ENCODE data around the gene NAV2.
A peak's percentile ranks its signal among the peaks of the same experiment; 100 is the strongest.

The NAV2 gene

GRCh38 chr11:19712281-19713195, at the start of gene NAV2:
NAV2 (plus strand) TSS chr11:19712837; CDS start chr11:19713696, 859 bp downstream.
- peak in 1 of 2 donors; percentile 65 for DNase-seq

DNA sequence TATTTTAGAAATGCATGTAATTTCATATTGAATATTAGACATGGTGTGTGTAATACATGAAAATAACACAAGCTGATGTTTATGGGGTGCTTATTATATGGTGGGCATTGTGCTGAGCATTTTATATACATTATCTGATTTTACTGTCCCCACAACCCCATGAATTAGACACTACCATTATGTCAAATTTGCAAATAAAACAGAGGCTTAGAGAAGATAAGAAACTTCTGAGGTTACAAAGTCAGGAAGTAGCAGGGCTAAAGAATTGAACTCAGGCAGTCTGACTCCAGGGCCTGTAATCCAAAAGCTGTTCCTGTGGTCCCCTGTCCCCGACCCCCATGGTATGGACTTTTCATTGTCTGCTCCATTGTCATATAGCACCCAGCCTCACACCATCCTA, 49.4 kb upstream of the NAV2 start:
- DNase-seq = no peak

DNA sequence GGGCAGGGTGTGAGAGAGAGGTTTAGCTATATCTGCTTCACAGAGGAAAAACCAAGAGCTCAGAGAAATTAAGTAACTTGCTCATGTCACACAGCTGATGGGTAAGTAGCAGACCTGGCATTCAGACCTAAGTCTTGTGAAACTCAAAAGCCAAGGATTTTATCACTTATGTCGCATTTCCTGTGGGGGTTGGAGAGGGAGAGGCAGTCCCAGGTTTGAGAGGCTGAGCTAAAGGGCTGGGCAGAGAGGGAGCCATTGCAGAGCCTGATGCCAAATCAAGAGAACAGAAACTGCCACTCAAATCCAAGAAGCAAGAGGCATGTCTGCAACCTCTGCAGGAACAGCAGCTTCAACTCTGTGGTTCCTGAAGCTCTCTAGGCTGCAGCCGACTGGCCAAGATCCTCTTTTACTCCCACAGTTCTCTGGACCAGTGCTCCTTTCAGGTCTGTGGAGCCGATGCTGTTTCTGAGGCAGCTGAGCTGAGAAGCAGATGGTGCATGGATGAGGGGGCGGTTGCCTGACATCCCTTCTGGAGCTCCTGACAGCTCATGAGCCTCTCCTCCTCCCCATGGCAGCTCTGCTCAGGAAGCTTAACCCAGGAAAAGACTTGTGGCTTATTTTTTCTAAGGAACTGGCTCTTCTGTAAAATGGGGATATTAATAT, 47.6 kb upstream of the NAV2 start:
- no peak for DNase-seq

DNA sequence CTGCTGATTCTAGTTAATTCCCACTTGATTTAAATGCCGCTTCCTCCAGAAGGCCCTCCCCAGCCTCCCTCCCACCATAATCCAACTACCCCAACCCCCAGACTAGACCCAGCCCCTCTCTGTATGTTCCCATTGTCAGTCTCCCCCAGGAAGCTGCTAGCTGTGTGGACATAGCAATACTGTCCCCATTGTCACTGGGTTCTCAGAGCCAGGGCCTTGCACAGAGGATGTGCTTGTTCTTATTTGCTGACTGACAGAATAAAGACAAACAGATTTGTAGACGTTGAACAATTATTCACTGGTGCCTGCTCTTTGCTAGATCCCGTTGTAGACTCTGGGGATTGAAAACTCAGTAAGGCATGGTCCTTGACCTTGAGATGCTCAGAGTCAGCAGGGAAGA, 45.7 kb upstream of the NAV2 start:
- DNase-seq = no peak

- no peak for DNase-seq
Measured at GRCh38 chr11:19669511-19669910, 43.1 kb upstream of the NAV2 start.

DNA sequence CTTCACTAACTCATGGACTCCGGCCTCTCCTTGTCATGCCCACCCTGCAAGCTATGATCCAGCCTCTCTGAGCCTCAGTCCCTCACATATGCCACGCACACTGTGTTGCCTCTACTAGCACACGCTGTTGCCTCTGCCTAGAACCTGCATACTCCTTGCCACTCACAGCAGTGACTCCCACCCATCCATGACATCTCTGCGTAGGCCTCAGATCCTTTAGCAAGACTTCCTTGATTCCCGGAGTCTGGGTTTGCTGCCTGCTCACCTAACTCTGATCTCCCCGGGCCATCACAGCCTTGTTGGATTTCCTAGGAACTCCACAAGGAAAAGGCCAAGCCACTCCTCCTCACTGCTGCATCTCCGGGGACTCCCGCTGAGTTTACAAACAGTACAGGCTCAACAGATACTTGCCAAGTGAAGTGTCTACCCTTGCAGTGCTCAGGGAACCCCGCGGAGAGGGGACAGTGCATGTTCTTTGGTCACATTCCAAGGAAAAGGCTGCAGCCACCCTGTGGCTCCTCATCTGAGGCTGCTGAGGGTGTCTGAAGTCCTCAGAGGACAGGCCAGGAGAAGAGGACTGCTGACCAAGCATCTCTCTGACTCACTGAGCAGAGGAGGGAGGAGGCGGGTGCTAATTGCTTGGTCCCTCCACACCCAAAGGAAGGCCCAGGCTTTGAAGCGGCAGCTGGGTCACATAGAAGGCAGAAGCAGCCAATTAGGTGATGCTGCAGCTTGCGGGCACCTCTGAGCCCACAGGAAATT, 42.4 kb upstream of the NAV2 start:
- no peak for DNase-seq

- no peak for DNase-seq
Measured at GRCh38 chr11:19672586-19673206, 39.9 kb upstream of the NAV2 start.

DNA sequence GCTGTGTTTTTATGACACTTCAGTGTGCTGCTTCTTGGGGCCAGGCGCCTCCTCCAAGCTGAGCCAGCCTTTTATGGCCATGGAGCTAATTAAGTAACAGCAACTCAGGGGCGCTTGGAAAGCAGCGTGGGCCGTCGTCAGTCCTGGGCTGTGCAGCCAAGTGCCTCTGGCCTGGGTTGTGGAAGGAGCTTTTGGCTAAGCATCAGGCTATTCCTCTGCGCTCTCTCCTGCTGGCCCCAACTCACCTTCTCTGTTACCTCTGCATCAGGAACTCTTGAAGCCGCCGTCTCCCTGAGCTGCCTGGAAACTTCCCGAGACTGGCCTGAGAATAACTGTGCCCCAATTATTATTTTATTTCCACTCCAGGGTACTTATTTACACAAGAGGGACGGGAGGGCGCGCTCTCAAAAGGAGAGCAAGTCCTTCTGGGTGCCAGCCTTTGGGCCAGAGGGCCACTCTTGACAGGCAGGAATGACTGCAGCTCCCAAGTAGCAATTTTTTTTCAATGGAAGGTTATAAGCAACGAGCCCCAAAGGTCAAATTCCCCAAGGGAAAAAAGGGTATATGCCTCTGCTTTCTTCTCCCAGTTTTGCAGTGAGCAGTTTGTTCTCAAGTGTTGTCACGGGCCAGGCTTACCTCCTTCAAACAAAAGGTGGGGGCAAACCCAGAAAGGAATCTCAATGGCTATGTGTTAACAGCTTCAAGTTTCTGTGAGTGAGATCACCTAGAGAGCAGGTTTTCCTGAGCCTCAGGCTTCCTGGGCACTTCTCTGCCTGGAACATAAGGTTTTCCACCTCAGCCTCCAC, 38.5 kb upstream of the NAV2 start:
- DNase-seq = no peak

- DNase-seq = no peak
Measured at GRCh38 chr11:19674836-19675235, 37.8 kb upstream of the NAV2 start.

GRCh38 chr11:19675397-19675796, 37.2 kb upstream of the NAV2 start:
- DNase-seq = no peak

GRCh38 chr11:19676475-19677380, 35.9 kb upstream of the NAV2 start:
- DNase-seq = no peak

GRCh38 chr11:19677381-19678080, 35.1 kb upstream of the NAV2 start:
- no peak for DNase-seq

GRCh38 chr11:19679952-19680828, 32.4 kb upstream of the NAV2 start:
- no peak for DNase-seq

DNA sequence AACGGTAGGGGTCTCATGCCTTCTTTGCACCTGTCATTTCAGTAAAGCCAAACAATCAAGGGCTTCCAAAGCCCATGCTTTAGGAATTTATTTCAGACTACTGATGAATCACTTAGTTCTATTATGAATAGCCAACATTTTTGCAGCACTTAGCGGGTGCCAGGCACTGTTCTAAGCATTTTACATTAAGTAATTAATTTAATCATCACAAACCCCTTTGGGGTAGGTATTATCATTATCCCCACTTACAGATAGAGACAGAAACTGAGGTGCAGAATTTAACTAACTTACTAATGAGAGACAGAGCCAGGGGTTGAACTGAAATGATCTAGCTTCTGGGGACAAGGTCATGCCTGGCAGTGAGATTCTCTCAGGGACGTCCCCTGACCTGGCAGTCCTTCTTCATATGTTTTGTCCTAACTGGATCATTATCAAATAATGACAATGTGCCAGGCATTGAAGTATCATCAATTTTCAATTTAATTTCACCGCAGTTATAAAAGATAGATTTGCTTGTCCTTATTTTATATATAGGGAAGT, 31.7 kb upstream of the NAV2 start:
- DNase-seq = no peak

DNA sequence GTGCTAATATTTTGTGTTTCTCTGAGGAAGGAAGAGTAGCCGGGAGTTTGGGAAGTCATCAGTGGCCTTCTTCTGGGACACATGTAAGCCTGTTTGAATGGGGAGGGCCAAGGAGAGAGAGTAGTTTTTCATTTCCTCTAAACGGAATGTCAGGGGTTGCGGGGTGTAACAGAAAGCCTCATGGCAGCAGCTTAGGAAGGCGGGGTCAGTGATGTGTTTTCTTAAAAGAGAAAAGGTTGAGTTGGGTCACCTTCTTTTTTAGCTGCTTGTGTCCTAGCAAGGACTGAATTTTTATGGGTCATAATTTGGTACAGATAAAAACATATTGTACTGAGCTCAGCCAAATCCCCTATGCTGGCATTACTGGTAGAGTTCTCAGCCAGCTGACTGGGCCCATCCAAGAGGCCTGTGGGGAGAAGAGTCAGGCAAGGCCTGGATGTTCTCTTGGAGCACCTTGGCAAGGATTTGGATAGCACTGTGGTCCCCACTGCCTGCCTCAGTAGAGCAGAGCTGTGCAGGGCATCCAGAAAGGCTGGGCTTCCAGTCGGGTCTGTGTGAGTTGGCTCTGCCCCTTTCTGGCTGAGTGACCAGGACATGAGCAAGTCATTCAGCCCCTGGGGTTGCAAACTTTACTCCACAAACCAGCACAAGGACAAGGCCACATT, 29.4 kb upstream of the NAV2 start:
- DNase-seq = no peak

- no peak for DNase-seq
Measured at GRCh38 chr11:19683862-19684491, 28.7 kb upstream of the NAV2 start.

DNA sequence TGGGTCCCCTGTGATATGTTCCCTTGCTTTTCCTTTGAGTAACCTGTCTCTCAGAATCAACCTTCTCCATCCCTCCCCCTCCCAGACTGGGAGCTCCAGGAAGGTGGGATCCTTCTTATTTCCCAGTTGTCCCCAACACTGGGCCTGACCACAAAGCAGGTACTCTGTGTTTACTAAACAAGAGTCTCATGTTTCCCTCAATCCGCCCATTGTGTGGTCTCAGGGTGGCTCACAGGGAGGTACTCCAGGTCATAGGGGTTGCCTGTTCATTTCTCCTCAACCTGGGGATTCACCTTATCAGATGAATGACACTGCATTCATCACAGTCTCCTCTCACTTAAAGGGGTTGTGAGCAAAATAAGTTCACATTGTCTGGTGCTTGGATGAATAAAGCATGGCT, 26.4 kb upstream of the NAV2 start:
- DNase-seq = no peak

DNA sequence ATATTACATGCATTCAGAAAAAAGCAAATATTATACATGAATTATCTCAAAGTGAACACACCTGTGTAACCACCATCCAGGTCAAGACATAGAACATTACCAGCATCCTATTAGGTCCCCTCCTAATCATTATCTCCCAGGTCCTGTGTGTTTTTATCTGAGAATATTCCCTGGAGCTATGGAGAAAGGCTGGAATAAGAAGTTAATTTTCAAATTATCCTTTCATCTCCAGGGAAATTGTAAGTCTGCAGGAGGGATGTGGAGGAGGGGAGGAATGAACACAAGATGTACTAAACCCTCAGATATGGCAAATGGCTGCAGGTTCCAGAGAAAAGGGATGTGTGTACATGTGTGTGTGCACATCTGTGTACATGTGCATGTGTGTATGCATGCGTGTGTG, 25.2 kb upstream of the NAV2 start:
- DNase-seq = no peak

Data from bone marrow (tissue), 2 donors.